H9 (cell line): Measurements from ENCODE around the gene MAS1. TPM values are rescaled to one million over a fixed set of nuclear protein-coding genes. Genes with fewer than 3 reads are reported as not detected.

Experiments
- DNase-seq: peaks from one replicate; pipeline ENCODE4 v3.0.0-alpha.2; 2017
- H2AFZ ChIP-seq: one replicate; pipeline ENCODE4 v1.6.1; 2013; ENCODE audit warnings: mild to moderate bottlenecking, low read length, control low read depth, moderate library complexity
- H2AK5ac ChIP-seq: 2 replicates; pipeline ENCODE4 v1.6.1; 2013; ENCODE audit warnings: low read length, control low read depth, mixed read lengths; ENCODE audit not compliant: insufficient read length
- H2BK120ac ChIP-seq: one replicate; pipeline ENCODE4 v1.6.1; 2013; ENCODE audit warnings: low read depth, mild to moderate bottlenecking, low read length, control low read depth, inconsistent platforms; ENCODE audit not compliant: poor library complexity, severe bottlenecking
- H2BK12ac ChIP-seq: 2 replicates; pipeline ENCODE4 v1.6.1; 2013; ENCODE audit warnings: low read length, control low read depth, mixed read lengths, low read depth; ENCODE audit not compliant: insufficient read length
- H2BK15ac ChIP-seq: 2 replicates; pipeline ENCODE4 v1.6.1; 2013; ENCODE audit warnings: low read depth, low read length, control low read depth
- H2BK20ac ChIP-seq: one replicate; pipeline ENCODE4 v1.6.1; 2013; ENCODE audit warnings: low read depth, mild to moderate bottlenecking, low read length, control low read depth, inconsistent platforms; ENCODE audit not compliant: poor library complexity, severe bottlenecking
- H2BK5ac ChIP-seq: 2 replicates; pipeline ENCODE4 v1.6.1; 2013; ENCODE audit warnings: low read length, control low read depth, mixed read lengths; ENCODE audit not compliant: insufficient read length
- H3K14ac ChIP-seq: 2 replicates; pipeline ENCODE4 v1.6.1; 2013; ENCODE audit warnings: low read length, control low read depth; ENCODE audit not compliant: insufficient read depth
- H3K18ac ChIP-seq: 2 replicates; pipeline ENCODE4 v1.6.1; 2013; ENCODE audit warnings: low read depth, mild to moderate bottlenecking, mixed read lengths, low read length, control low read depth; ENCODE audit not compliant: insufficient read length
- H3K23ac ChIP-seq: 2 replicates; pipeline ENCODE4 v1.6.1; 2013; ENCODE audit warnings: low read length, control low read depth, mixed read lengths, low read depth; ENCODE audit not compliant: insufficient read length
- H3K23me2 ChIP-seq: 2 replicates; pipeline ENCODE4 v1.6.1; 2013; ENCODE audit warnings: low read depth, mild to moderate bottlenecking, mixed read lengths, low read length, control low read depth; ENCODE audit not compliant: insufficient read length, poor library complexity, severe bottlenecking
- H3K27ac ChIP-seq: 2 replicates; pipeline ENCODE4 v1.5.1; 2013; ENCODE audit warnings: low read length, control low read depth, mixed read lengths, low read depth; ENCODE audit not compliant: insufficient read length
- H3K27me3 ChIP-seq: 2 replicates; pipeline ENCODE4 v1.6.1; 2013; ENCODE audit warnings: low read length, control low read depth, inconsistent platforms; ENCODE audit not compliant: insufficient read depth
- H3K4ac ChIP-seq: 2 replicates; pipeline ENCODE4 v1.6.1; 2013; ENCODE audit warnings: low read depth, mild to moderate bottlenecking, control low read depth, inconsistent platforms, low read length, moderate library complexity
- H3K4me1 ChIP-seq: 2 replicates; pipeline ENCODE4 v1.6.1; 2013; ENCODE audit warnings: low read length, control low read depth, inconsistent platforms; ENCODE audit not compliant: insufficient read depth
- H3K4me2 ChIP-seq: 2 replicates; pipeline ENCODE4 v1.6.1; 2013; ENCODE audit warnings: low read length, control low read depth, mixed read lengths; ENCODE audit not compliant: insufficient read length, insufficient read depth
- H3K56ac ChIP-seq: 2 replicates; pipeline ENCODE4 v1.6.1; 2013; ENCODE audit warnings: low read depth, mild to moderate bottlenecking, mixed read lengths, low read length, control low read depth; ENCODE audit not compliant: insufficient read length
- H3K79me1 ChIP-seq: 2 replicates; pipeline ENCODE4 v1.6.1; 2013; ENCODE audit warnings: low read depth, mild to moderate bottlenecking, moderate library complexity, low read length, control low read depth, inconsistent platforms; ENCODE audit not compliant: insufficient read depth, poor library complexity, severe bottlenecking
- H3K79me2 ChIP-seq: 2 replicates; pipeline ENCODE4 v1.6.1; 2013; ENCODE audit warnings: low read length, control low read depth, inconsistent platforms; ENCODE audit not compliant: insufficient read depth
- H3K9ac ChIP-seq: 2 replicates; pipeline ENCODE4 v1.6.1; 2013; ENCODE audit warnings: low read length, control low read depth, mixed read lengths; ENCODE audit not compliant: insufficient read length; ENCODE audit errors: extremely low read depth
- H3K9me3 ChIP-seq: one replicate; pipeline ENCODE4 v1.6.1; 2013; ENCODE audit warnings: low read depth, low read length, inconsistent platforms; ENCODE audit not compliant: control insufficient read depth
- H3T11ph ChIP-seq: one replicate; pipeline ENCODE4 v1.6.1; 2013; ENCODE audit warnings: mild to moderate bottlenecking, low read length, control low read depth, inconsistent platforms
- H4K20me1 ChIP-seq: one replicate; pipeline ENCODE4 v1.6.1; 2013; ENCODE audit not compliant: control insufficient read depth, insufficient read length, insufficient read depth
- H4K5ac ChIP-seq: 2 replicates; pipeline ENCODE4 v1.6.1; 2013; ENCODE audit warnings: low read depth, mild to moderate bottlenecking, mixed read lengths, low read length, control low read depth; ENCODE audit not compliant: insufficient read length
- H4K8ac ChIP-seq: replicated peaks from 2 replicates; pipeline ENCODE4 v1.6.1; 2013; ENCODE audit warnings: low read length, control low read depth, mixed read lengths, low read depth; ENCODE audit not compliant: insufficient read length
- H4K91ac ChIP-seq: 2 replicates; pipeline ENCODE4 v1.6.1; 2013; ENCODE audit warnings: low read depth, mild to moderate bottlenecking, moderate library complexity, mixed read lengths, low read length, control low read depth; ENCODE audit not compliant: insufficient read length
- H3K27ac Mint-ChIP-seq, 3 experiments: 2 replicates in 2 of 3; 3 replicates in 1 of 3; pipeline ENCODE4 v1.8.0; 2020 to 2021; ENCODE audit warnings: mixed read lengths in 3 of 3, mild to moderate bottlenecking in 1 of 3, moderate library complexity in 1 of 3
- H3K27me3 Mint-ChIP-seq: 2 replicates; pipeline ENCODE4 v1.8.0; 2021; ENCODE audit warnings: low read depth, mild to moderate bottlenecking, moderate library complexity, mixed read lengths
- H3K36me3 Mint-ChIP-seq, 3 experiments: 2 replicates in 2 of 3; 3 replicates in 1 of 3; pipeline ENCODE4 v1.8.0; 2020 to 2021; ENCODE audit warnings: low read depth in 3 of 3, mixed read lengths in 3 of 3; ENCODE audit not compliant: insufficient read depth in 1 of 3
- H3K4me1 Mint-ChIP-seq, 2 experiments: 2 replicates each; pipeline ENCODE4 v1.8.0; 2020; ENCODE audit warnings: mixed read lengths in 2 of 2
- H3K4me3 Mint-ChIP-seq, 2 experiments: 2 replicates in 1 of 2; 3 replicates in 1 of 2; pipeline ENCODE4 v1.8.0; 2020 to 2021; ENCODE audit warnings: mild to moderate bottlenecking in 2 of 2, mixed read lengths in 2 of 2, moderate library complexity in 1 of 2
- H3K9me3 Mint-ChIP-seq, 2 experiments: 2 replicates in 1 of 2; 3 replicates in 1 of 2; pipeline ENCODE4 v1.8.0; 2020; ENCODE audit warnings: mild to moderate bottlenecking in 2 of 2, mixed read lengths in 2 of 2, moderate library complexity in 1 of 2
- WGBS: extraction: QIAGEN DNeasy Blood & Tissue Kit; methylation state at CpG from one replicate; pipeline ENCODE4 v1.1.7; 2013; ENCODE audit warnings: missing lambda C conversion rate, low lambda C conversion rate, mixed read lengths; ENCODE audit not compliant: insufficient read length; ENCODE audit errors: extremely low coverage; 5-methylcytosine and 5-hydroxymethylcytosine counted together
- total RNA-seq: library from RNA; stranded (reverse); gene quantifications from 2 replicates; pipeline ENCODE4 v1.2.1, GENCODE V29; 2021
- TF ChIP-seq, protein P1 (sequence below): fragments of 200-600 bp; sonication (generic); conservative IDR thresholded peaks from 3 replicates; pipeline ENCODE4 v1.8.0; 2021; ENCODE audit warnings: antibody characterized with exemption, mild to moderate bottlenecking

MAS1 gene
- total RNA-seq, 1 experiment from 2014 or later = 0.02 TPM

DNA sequence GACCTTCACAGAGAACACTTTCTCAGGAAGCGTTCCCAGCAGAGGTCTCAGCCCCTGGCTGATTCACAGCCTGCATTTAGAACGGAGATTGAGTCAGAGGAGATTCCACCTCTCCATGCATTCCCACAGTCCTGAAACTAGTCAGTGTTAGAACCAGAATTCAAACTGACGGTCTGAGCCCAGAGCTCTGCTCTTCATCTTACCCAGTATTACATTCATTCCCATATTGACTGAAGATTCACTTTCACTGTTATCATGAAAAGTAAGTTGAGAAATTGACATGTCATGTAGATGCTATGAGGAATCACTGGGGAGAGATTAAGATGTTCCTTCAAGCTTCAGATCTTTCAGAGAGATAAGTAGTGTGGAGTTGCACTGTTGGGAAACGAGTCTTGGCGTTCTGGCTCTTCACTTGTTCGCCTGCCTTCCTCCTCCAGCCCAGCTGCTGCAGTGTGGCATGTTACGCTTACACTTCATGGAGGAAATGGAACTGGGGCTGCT is 28.3 kb downstream of the MAS1 start:
- H2AK5ac ChIP-seq = no peak overlapping the region
- no peak overlapping the region for H3K9ac ChIP-seq
- H3K9me3 ChIP-seq = no peaks in the 10 kb centered on the region
- H2BK15ac ChIP-seq = no peak overlapping the region
- H3K23ac ChIP-seq = no peak overlapping the region
- Mint-ChIP-seq H3K27me3 (peaks cover 2% of the 10 kb centered on the region; the same call in 1 of the 2 replicates), H3K9me3 (peaks cover 1 to 2% of the 10 kb centered on the region in 2 experiments; a peak in 3 of 5 replicates), H3K36me3 (peaks cover 0 to under 1% (median 0%) of the 10 kb centered on the region in 3 experiments; a peak in 1 of 7 replicates), H3K4me1 (peaks cover 2 to 3% of the 10 kb centered on the region in 2 experiments; a peak in 1 of 4 replicates), H3K4me3 (no peak overlapping the region), H3K27ac (no peak overlapping the region)
- H3K23me2 ChIP-seq = no peaks in the 10 kb centered on the region
- H3K79me2 ChIP-seq = no peaks in the 10 kb centered on the region
- no peaks in the 10 kb centered on the region for H3K4me1 ChIP-seq
- no peak overlapping the region for H2AFZ ChIP-seq
- H4K5ac ChIP-seq = no peak overlapping the region
- H3K56ac ChIP-seq = no peak overlapping the region
- no peaks in the 10 kb centered on the region for H3K27me3 ChIP-seq
- H2BK20ac ChIP-seq = no peak overlapping the region
- H3T11ph ChIP-seq = no peak overlapping the region
- H4K91ac ChIP-seq = no peak overlapping the region
- H3K79me1 ChIP-seq = no peaks in the 10 kb centered on the region
- H2BK120ac ChIP-seq = no peak overlapping the region
- H3K18ac ChIP-seq = no peak overlapping the region
- no peak for DNase-seq
- H4K8ac ChIP-seq = no peak overlapping the region
- H3K27ac ChIP-seq = no peak overlapping the region
- H3K14ac ChIP-seq = no peak overlapping the region
- no peak overlapping the region for H3K4ac ChIP-seq
- H3K4me2 ChIP-seq = no peak overlapping the region
- no peaks in the 10 kb centered on the region for H4K20me1 ChIP-seq
- no CpG with 5 or more reads among the region's 7 CpGs for WGBS
- no peak overlapping the region for H2BK5ac ChIP-seq
- no peak overlapping the region for H2BK12ac ChIP-seq
- TF ChIP-seq, protein P1, sequence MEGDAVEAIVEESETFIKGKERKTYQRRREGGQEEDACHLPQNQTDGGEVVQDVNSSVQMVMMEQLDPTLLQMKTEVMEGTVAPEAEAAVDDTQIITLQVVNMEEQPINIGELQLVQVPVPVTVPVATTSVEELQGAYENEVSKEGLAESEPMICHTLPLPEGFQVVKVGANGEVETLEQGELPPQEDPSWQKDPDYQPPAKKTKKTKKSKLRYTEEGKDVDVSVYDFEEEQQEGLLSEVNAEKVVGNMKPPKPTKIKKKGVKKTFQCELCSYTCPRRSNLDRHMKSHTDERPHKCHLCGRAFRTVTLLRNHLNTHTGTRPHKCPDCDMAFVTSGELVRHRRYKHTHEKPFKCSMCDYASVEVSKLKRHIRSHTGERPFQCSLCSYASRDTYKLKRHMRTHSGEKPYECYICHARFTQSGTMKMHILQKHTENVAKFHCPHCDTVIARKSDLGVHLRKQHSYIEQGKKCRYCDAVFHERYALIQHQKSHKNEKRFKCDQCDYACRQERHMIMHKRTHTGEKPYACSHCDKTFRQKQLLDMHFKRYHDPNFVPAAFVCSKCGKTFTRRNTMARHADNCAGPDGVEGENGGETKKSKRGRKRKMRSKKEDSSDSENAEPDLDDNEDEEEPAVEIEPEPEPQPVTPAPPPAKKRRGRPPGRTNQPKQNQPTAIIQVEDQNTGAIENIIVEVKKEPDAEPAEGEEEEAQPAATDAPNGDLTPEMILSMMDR = no peak
